K562 (cell line): ENCODE measurements around the gene NDUFB3. TPM values are rescaled to one million over a fixed set of nuclear protein-coding genes. Genes with fewer than 3 reads are reported as not detected.

Source experiments
- CEBPB ChIP-seq: fragments of 450-650 bp; IDR thresholded peaks from 2 replicates; pipeline ENCODE4 v1.6.1; 2016; ENCODE audit warnings: missing genetic modification characterization, missing compliant biosample characterization
- ELK1 ChIP-seq: sonication (generic); formaldehyde crosslinking; IDR thresholded peaks from 2 replicates; pipeline ENCODE4 v1.8.1; 2022; ENCODE audit warnings: missing genetic modification reagents
- ETV6 ChIP-seq, 3 experiments: fragments of 150-350 bp in 1 of 3; sonication (generic) in 1 of 3; formaldehyde crosslinking in 1 of 3; IDR thresholded peaks; 2 replicates each; pipeline versions ENCODE4 v1.6.1 to v1.8.0; 2014 to 2022; ENCODE audit warnings: borderline replicate concordance in 2 of 3, low read depth in 2 of 3, antibody characterized with exemption in 1 of 3, low read length in 1 of 3, mild to moderate bottlenecking in 1 of 3, missing genetic modification reagents in 1 of 3
- FOSL1 ChIP-seq: fragments of 200-800 bp; sonication (Bioruptor generic); conservative IDR thresholded peaks from 2 replicates; pipeline ENCODE4 v1.6.1; 2016; ENCODE audit warnings: missing genetic modification characterization, missing compliant biosample characterization
- IRF9 ChIP-seq: fragments of 450-650 bp; IDR thresholded peaks from 2 replicates; pipeline ENCODE4 v1.6.1; 2016; ENCODE audit warnings: missing biosample characterization, missing genetic modification characterization
- MEF2A ChIP-seq: IDR thresholded peaks from 2 replicates; pipeline ENCODE4 v1.6.1; 2011; ENCODE audit warnings: low read depth, mild to moderate bottlenecking, low read length, moderate library complexity; ENCODE audit not compliant: control insufficient read depth
- MITF ChIP-seq: IDR thresholded peaks from 2 replicates; pipeline ENCODE4 v1.6.1; 2014; ENCODE audit warnings: antibody characterized with exemption
- RFX1 ChIP-seq: fragments of 450-650 bp; IDR thresholded peaks from 2 replicates; pipeline ENCODE4 v1.6.1; 2016; ENCODE audit warnings: mild to moderate bottlenecking, moderate library complexity
- SRF ChIP-seq, 2 experiments: fragments of 250-450, 450-650 bp in 1 of 2; sonication (Bioruptor Pico) in 1 of 2; sonication (generic) in 1 of 2; formaldehyde crosslinking; IDR thresholded peaks; 2 replicates each; pipeline versions ENCODE4 v1.5.0 to v1.5.1; 2020 to 2022; ENCODE audit warnings: mild to moderate bottlenecking in 1 of 2, missing genetic modification reagents in 1 of 2
- TEAD1 ChIP-seq, 2 experiments: fragments of 450-650 bp in 1 of 2; sonication (generic) in 1 of 2; formaldehyde crosslinking; IDR thresholded peaks; 2 replicates each; pipeline versions ENCODE4 v1.4.0 to v1.8.0; 2020 to 2022; ENCODE audit warnings: mild to moderate bottlenecking in 2 of 2, missing genetic modification reagents in 1 of 2
- TFAM ChIP-seq: fragments of 250-450 bp; sonication (Bioruptor Pico); conservative IDR thresholded peaks from 2 replicates; pipeline ENCODE4 v1.5.0; 2021; ENCODE audit warnings: mild to moderate bottlenecking, moderate library complexity
- ZBTB11 ChIP-seq, 3 experiments: fragments of 200-800 bp in 1 of 3; fragments of 250-450 bp in 1 of 3; fragments of 450-650 bp in 1 of 3; sonication (Bioruptor Pico) in 1 of 3; sonication (Bioruptor generic) in 1 of 3; formaldehyde crosslinking in 1 of 3; IDR thresholded peaks; 2 replicates each; pipeline versions ENCODE4 v1.6.1 to v1.8.0; 2016 to 2022; ENCODE audit warnings: mild to moderate bottlenecking in 2 of 3, missing genetic modification characterization in 2 of 3, missing compliant biosample characterization in 1 of 3, moderate library complexity in 1 of 3
- ZNF277 ChIP-seq: fragments of 250-450 bp; sonication (Bioruptor Pico); IDR thresholded peaks from 2 replicates; pipeline ENCODE4 v1.8.0; 2022; ENCODE audit warnings: inconsistent platforms, mild to moderate bottlenecking, moderate library complexity, borderline replicate concordance
- ZNF644 ChIP-seq: fragments of 200-800 bp; sonication (Bioruptor generic); IDR thresholded peaks from 2 replicates; pipeline ENCODE4 v1.6.1; 2016; ENCODE audit warnings: low read depth, missing genetic modification characterization, missing compliant biosample characterization
- polyA plus RNA-seq, 8 experiments: library from polyadenylated mRNA; depleted of rRNA in 4 of 8; stranded (reverse) in 5 of 8; unstranded in 3 of 8; fragments of >200 nt; fragmentation: Nextera tagmentation in 2 of 8; fragmentation: Illumina TruSeq in 1 of 8; extraction: Ambion mirVana in 2 of 8; extraction: Trizol in 1 of 8; gene quantifications; 2 replicates each; pipeline versions ENCODE4 v1.2.1 to v1.2.3, GENCODE V29; 2011 to 2014; ENCODE audit warnings: inconsistent platforms in 1 of 8, missing spikeins in 1 of 8
- total RNA-seq, 7 experiments: library from RNA; depleted of rRNA in 6 of 7; stranded (reverse); fragments of >200 nt in 6 of 7; fragmentation: Illumina TruSeq in 2 of 7; extraction: Trizol in 2 of 7; gene quantifications; 2 replicates each; pipeline versions ENCODE4 v1.2.1 to v1.2.3, GENCODE V29; 2011 to 2021; ENCODE audit warnings: low replicate concordance in 1 of 7

The NDUFB3 gene
- total and polyA plus RNA-seq, 9 of the 15 experiments (the other 6 are each of a cell fraction or from before 2014, with no cell fraction given): 126 to 786 (median 156) TPM

GRCh38 chr2:201118121-201118960 lies 46.5 kb downstream of the NDUFB3 start (continued):
- peak in 1 of 3 experiments; percentile 71; a peak in 2 of 6 replicates for TF ChIP-seq ZBTB11 (CRISPR knock-in tag; IDR thresholded peaks at IDR 0.05)
- TF ChIP-seq IRF9 (tag): no peak
- TF ChIP-seq CEBPB (tag): peak; percentile 82
- TF ChIP-seq RFX1: no peak
- TF ChIP-seq ZNF644 (tag): no peak
- peak; percentile 81 to 93 for TF ChIP-seq TEAD1 (CRISPR knock-in tag; IDR thresholded peaks at IDR 0.05)
- TF ChIP-seq ETV6 (IDR thresholded peaks at IDR 0.05; ENCODE audit: borderline replicate concordance in 1 of 2, low read depth in 2 of 2, low read length in 1 of 2): no peak
- TF ChIP-seq ETV6 (CRISPR knock-in tag; IDR thresholded peaks at IDR 0.05; ENCODE audit: borderline replicate concordance): no peak
- no peak for TF ChIP-seq ZNF277 (CRISPR knock-in tag)
- no peak for TF ChIP-seq FOSL1 (tag)
- no peak for TF ChIP-seq MITF
- TF ChIP-seq ELK1: no peak
- TF ChIP-seq TFAM (CRISPR knock-in tag): no peak
- TF ChIP-seq MEF2A: no peak
- TF ChIP-seq SRF (CRISPR knock-in tag; IDR thresholded peaks at IDR 0.05): 0 out of 4 replicates have a peak, but pooled peaks of 1 of the 2 experiments have one; percentile 47
